GM19452 (cell line): ENCODE results near the gene MB21D2.
"Not testable (repeated sequence)": the region's sequence is repeated elsewhere in the genome, so short reads cannot be mapped to it uniquely, and the experiment has no call there.

ENCODE experiments used
- ATAC-seq: cut with Tn5 transposase; IDR thresholded peaks from one replicate; pipeline ENCODE4 v1.9.1; 2021; ENCODE audit not compliant: unreplicated experiment

Gene MB21D2

GRCh38 chr3:192812743-192813383 is 104.8 kb downstream of the MB21D2 start:
- no peak for ATAC-seq

- no peak for ATAC-seq
These were observed 111.9 kb downstream of the MB21D2 start for GRCh38 chr3:192805711-192806110.

- ATAC-seq: no peak
These were observed 113.2 kb downstream of the MB21D2 start for GRCh38 chr3:192804502-192804901.

DNA sequence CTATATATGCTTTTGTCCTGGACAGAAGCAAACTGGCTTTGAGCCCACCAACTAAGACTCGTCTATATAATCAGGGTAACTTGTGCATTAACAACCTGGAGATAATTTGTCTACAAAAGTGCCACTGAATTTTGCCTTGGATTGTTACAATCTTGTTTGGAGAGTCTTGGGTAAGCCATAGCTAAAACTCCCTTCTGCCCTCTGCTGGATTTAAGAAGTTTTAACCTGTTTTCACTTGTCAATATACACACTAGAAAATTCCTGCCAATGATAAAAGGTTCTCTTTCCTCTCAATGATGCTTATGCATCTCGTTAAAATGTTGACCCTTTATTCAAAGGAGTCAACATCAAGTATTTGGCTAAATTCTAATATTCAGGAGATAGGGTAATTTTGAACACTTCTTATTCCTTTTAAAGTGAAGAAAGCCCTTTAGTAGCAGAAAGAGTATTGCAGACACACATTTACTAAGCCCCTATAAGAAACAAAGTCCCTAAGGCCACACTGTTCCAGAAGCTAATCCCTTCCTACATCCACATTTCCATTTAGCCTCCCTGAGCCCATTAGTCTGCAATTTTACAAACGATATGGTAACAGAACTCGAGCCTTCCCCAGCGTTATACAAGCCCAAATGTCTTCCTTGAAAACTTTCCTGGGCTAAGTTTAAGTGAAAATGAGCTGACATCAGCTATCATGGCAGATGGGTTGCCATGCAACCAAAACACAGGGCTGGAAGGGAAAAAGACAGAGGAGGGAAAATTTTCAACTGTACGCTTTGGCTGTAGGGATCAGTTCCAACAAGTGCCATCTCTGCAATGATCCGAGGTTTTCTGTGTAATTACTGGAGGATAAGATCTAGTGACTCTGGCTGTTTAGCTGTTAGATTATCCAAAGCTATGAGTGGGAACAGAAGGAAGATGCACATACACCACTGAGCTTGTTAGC is 114.4 kb downstream of the MB21D2 start:
- ATAC-seq: no peak

- no peak for ATAC-seq
These were observed 115.7 kb downstream of the MB21D2 start for GRCh38 chr3:192801985-192802384.

GRCh38 chr3:192799721-192800120 is 117.9 kb downstream of the MB21D2 start:
- ATAC-seq: no peak

GRCh38 chr3:192795021-192795420 is 122.6 kb downstream of the MB21D2 start:
- no peak for ATAC-seq

- ATAC-seq: no peak
These were observed 123.4 kb downstream of the MB21D2 start for GRCh38 chr3:192794216-192794615.

GRCh38 chr3:192788816-192789515 is 128.7 kb downstream of the MB21D2 start:
- not testable (repeated sequence) for ATAC-seq

- no peak for ATAC-seq
These were observed 139.1 kb downstream of the MB21D2 start for GRCh38 chr3:192778508-192778907.

GRCh38 chr3:192774341-192774740 is 143.3 kb downstream of the MB21D2 start:
- ATAC-seq: not testable (repeated sequence)

GRCh38 chr3:192772240-192772894 is 145.3 kb downstream of the MB21D2 start:
- no peak for ATAC-seq

GRCh38 chr3:192758654-192759053 is 159.0 kb downstream of the MB21D2 start:
- no peak for ATAC-seq

DNA sequence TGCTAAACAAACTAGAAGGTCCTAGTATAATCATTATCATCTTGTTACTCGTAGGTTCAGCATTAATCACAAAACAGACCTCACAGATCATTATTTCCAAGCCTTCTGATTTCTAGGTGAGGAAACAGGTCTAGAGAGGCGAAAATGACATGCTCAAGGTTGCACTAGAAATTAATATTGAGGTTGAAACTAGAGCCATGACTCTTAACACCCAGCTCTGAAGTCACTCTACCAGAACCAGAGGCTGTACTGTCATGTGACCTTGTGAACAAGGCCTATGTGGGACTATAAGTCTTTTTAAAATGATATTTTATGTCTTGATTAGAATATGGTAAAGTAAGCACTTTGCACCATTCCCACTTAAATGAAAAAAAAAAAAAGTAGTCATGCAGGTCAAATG is 166.5 kb downstream of the MB21D2 start:
- ATAC-seq: no peak

GRCh38 chr3:192750201-192750600 is 167.5 kb downstream of the MB21D2 start:
- no peak for ATAC-seq

DNA sequence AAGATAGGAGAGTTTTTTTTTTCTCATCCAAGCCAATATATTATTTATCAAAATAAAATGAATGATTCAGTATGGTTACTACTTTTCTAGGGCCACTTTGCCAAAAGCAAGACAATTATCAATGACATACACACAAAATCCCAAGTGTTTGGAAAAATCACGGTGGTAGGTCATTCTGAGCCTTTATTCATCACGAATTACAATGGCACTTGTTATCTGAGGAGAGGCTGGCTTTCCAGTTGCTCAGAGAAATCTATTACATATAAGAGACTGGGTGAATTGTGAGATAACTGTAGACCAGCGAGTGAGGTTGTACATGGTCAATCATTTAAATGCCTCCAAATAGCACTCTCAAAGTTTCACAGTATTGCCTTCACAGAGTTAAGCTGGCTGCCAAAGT is 169.9 kb downstream of the MB21D2 start:
- ATAC-seq: no peak

- no peak for ATAC-seq
These were observed 170.5 kb downstream of the MB21D2 start for GRCh38 chr3:192747145-192747544.
